Breast epithelium (tissue), 3 donors: Measurements from ENCODE around the gene POLQ.

Experiments used
- POLR2AphosphoS5 ChIP-seq, 3 donors: sonication (generic); formaldehyde crosslinking; IDR thresholded peaks; one replicate each; pipeline ENCODE4 v1.6.1; 2017; ENCODE audit warnings: antibody characterized with exemption in 3 of 3
- TF ChIP-seq, protein P1 (sequence below), 3 donors: fragments of 450-650 bp; IDR thresholded peaks; one replicate each; pipeline ENCODE4 v1.5.1; 2016 to 2017; ENCODE audit warnings: antibody characterized with exemption in 3 of 3, mild to moderate bottlenecking in 3 of 3, moderate library complexity in 3 of 3

DNA sequence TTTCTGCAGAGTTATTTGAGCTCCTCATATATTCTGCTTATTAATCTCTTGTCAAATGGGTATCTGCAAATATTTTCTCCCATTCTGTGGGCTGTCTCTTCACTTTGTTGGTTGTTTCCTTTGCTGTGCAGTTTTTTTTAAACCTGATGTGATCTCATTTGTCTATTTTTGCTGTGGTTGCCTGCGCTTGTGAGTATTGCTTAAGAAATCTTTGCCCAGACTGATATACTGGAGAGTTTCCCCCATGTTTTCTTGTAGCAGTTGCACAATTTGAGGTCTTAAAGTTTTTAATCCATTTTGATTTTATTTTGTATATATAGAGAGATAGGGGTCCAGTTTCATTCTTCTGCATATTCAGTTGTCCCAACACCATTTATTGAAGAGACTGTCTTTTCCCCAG lies 102.3 kb downstream of the POLQ start:
- TF ChIP-seq POLR2AphosphoS5 (IDR thresholded peaks at IDR 0.05), result no peak
- TF ChIP-seq, protein P1, sequence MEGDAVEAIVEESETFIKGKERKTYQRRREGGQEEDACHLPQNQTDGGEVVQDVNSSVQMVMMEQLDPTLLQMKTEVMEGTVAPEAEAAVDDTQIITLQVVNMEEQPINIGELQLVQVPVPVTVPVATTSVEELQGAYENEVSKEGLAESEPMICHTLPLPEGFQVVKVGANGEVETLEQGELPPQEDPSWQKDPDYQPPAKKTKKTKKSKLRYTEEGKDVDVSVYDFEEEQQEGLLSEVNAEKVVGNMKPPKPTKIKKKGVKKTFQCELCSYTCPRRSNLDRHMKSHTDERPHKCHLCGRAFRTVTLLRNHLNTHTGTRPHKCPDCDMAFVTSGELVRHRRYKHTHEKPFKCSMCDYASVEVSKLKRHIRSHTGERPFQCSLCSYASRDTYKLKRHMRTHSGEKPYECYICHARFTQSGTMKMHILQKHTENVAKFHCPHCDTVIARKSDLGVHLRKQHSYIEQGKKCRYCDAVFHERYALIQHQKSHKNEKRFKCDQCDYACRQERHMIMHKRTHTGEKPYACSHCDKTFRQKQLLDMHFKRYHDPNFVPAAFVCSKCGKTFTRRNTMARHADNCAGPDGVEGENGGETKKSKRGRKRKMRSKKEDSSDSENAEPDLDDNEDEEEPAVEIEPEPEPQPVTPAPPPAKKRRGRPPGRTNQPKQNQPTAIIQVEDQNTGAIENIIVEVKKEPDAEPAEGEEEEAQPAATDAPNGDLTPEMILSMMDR (IDR thresholded peaks at IDR 0.05), result no peak
